Brain microvascular endothelial cell (primary cell): ENCODE results near the gene ELFN1.
A peak's percentile ranks its signal among the peaks of the same experiment; 100 is the strongest.

ENCODE experiments used
- DNase-seq: peaks from one replicate; pipeline ENCODE4 v3.0.0-alpha.2; 2020
- H3K27ac ChIP-seq: fragments of 250-450 bp; sonication (Bioruptor Pico); 2 replicates; pipeline ENCODE4 v1.5.1; 2020; ENCODE audit warnings: mild to moderate bottlenecking, moderate library complexity
- H3K27me3 ChIP-seq: fragments of 250-450 bp; sonication (Bioruptor Pico); replicated peaks from 2 replicates; pipeline ENCODE4 v1.5.1; 2020; ENCODE audit warnings: mild to moderate bottlenecking
- H3K36me3 ChIP-seq: fragments of 250-450 bp; sonication (Bioruptor Pico); replicated peaks from 2 replicates; pipeline ENCODE4 v1.5.1; 2020; ENCODE audit warnings: mild to moderate bottlenecking
- H3K4me3 ChIP-seq: 2 replicates; pipeline ENCODE4 v1.5.1; 2011; ENCODE audit warnings: low read depth, mild to moderate bottlenecking, control low read depth, low read length, moderate library complexity
- in situ Hi-C: cut with HindIII; loops from 2 replicates; pipeline ENCODE4 v1.10.0; 2017; ENCODE audit warnings: low sequenced_read_pairs, low pct_ligation_motif_present
- TF ChIP-seq, protein P1 (sequence below): IDR thresholded peaks from 2 replicates; pipeline ENCODE4 v1.5.1; 2011; ENCODE audit warnings: low read depth, mild to moderate bottlenecking, moderate library complexity, low read length, control low read depth, inconsistent platforms; ENCODE audit errors: missing control alignments

ELFN1 gene

DNA sequence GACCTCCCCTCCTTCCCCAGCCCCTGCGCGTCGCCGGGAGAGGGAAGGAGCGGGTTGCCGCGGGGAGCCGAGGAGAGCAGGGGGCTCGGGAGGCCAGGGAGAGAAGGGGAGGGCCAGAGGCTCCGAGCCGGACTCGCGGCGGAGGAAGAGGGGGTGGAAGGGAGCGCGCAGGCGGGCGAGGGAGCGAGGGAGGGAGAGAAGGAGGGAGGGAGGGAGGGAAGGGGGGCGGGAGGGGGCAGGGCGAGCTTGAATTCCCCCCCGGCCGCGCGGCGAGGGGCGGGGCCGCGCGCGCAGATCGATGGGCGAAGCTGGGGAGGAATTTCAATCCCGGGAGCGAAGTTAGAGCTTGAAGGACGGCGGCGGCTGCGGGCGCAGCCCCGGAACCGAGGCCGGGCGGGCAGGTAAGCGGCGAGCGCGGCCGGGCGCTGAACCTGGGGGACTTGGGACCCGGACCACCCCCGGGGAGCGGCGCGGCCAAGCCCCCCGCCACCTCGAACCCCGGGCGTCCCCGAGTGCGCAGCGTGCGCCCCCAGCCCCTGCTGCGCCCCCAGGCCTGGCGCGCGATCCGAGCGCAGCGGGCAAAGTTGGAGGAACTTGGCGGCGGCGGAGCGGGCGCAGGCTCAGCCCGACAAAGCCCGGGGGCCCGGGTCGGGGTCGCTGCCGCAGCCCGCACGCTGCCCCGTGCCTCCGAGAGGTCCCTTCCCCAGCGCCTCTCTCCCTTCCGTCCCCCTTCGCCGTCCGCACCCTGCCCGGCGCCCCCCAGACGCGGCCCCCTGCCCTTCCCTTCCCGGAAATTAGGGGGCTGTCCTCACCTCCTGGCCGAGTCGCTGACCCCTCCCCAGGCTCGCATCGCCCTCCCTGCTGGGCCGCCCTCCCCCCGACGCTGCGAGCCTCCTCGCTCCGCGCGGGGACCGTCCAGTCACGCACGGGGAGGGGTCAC is at the start of gene ELFN1:
TSS of gene ELFN1 (plus strand) at position 324 of the 940 bp plus-strand sequence. CDS start 74,320 bp downstream, outside the sequence.
- Histone ChIP-seq H3K4me3 (peak within 1 kb of the TSS; percentile 27), H3K27ac (no peak within 1 kb of the TSS), H3K36me3 (no peaks in the 10 kb centered on the region), H3K27me3 (peaks cover 45% of the 10 kb centered on the region)
- in situ Hi-C loops: no loop called here
- TF ChIP-seq, protein P1, sequence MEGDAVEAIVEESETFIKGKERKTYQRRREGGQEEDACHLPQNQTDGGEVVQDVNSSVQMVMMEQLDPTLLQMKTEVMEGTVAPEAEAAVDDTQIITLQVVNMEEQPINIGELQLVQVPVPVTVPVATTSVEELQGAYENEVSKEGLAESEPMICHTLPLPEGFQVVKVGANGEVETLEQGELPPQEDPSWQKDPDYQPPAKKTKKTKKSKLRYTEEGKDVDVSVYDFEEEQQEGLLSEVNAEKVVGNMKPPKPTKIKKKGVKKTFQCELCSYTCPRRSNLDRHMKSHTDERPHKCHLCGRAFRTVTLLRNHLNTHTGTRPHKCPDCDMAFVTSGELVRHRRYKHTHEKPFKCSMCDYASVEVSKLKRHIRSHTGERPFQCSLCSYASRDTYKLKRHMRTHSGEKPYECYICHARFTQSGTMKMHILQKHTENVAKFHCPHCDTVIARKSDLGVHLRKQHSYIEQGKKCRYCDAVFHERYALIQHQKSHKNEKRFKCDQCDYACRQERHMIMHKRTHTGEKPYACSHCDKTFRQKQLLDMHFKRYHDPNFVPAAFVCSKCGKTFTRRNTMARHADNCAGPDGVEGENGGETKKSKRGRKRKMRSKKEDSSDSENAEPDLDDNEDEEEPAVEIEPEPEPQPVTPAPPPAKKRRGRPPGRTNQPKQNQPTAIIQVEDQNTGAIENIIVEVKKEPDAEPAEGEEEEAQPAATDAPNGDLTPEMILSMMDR: no peak
- no peak for DNase-seq

DNA sequence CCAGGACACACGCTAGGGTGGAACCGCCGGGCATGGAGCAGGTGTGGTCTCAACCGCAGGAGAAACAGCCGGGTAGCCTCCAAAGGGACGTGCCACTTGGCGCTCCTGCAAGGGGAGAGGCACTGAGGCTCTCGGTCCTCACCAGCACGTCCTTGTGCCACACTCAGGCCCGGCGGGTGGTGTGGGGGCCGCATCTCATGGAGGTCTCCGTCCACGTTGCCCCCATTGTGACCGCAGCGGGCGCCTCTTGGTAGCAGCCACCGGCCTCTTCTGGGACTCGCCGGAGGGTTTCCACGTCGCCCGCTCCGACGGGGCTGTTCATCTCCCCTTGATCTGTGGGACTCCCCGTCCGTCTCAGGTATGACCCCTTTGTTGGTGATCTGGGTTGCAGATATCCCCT is 49.2 kb upstream of the ELFN1 start:
- Histone ChIP-seq H3K27ac (no peak overlapping the region), H3K27me3 (no peaks in the 10 kb centered on the region), H3K36me3 (no peaks in the 10 kb centered on the region), H3K4me3 (no peak overlapping the region)
- DNase-seq: no peak
- in situ Hi-C loops: no loop called here
- TF ChIP-seq, protein P1: no peak

DNA sequence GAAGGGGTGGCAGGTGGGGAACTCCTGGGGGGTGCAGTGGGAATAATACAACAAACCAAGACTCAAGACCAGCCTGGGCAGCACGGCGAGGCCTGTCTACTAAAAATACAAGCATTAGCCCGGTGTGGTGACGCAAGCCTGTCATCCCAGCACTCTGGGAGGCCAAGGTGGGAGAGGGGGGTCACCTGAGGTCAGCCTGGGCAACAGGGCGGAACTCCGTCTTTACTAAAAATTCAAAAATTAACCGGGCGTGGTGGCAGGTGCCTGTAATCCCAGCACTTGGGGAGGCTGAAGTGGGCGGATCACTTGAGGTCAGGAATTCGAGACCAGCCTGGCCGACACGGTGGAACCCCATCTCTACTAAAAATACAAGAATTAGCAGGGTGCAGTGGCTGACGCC is 48.4 kb upstream of the ELFN1 start:
- Histone ChIP-seq H3K27ac (no peak overlapping the region), H3K27me3 (no peaks in the 10 kb centered on the region), H3K36me3 (no peaks in the 10 kb centered on the region), H3K4me3 (no peak overlapping the region)
- TF ChIP-seq, protein P1: no peak
- no peak for DNase-seq
- in situ Hi-C loops: no loop called here

DNA sequence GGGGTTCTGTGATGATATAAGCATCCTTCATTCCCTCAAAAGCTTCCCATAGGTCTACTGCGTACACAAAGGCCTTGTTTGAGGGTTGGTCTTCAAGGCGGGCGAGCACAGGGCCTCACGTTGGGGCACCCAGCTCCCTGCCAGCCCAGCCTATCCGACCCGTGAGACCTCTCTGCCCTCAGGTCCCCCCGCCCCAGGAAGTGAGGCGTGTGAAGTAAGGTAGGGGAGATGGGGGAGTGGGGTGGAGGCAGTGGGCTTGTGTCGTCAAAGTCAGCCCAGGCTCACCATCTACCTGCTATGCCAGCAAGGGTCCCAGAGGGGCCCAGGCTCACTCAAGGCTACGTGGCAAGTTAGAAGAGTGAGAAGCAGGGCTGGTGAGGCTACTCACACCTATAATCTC is 47.6 kb upstream of the ELFN1 start:
- H3K27ac ChIP-seq: no peak overlapping the region
- DNase-seq: no peak
- TF ChIP-seq, protein P1: no peak
- no peaks in the 10 kb centered on the region for H3K27me3 ChIP-seq
- in situ Hi-C loops: no loop called here
- no peak overlapping the region for H3K4me3 ChIP-seq
- H3K36me3 ChIP-seq: no peaks in the 10 kb centered on the region

DNA sequence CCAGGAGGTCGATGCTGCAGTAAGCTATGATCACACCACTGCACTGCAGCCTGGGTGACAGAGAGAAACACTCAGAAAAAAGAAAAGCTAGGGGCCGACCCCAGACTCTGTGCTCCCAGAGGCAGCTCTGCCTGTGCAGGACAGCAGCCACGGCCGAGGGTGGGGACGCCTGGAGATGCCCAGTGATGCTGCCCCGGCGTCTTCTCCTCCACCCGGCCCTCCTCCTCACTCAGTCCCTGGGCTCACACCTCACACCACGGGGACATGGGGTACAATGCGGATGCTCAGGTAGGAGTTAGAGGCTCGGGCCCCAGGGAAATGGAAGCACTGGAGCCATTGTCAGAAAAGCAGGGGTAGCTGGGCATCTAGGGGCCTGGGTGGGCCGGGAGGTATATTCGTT is 46.3 kb upstream of the ELFN1 start:
- Histone ChIP-seq H3K27ac (no peak overlapping the region), H3K4me3 (no peak overlapping the region), H3K27me3 (no peaks in the 10 kb centered on the region), H3K36me3 (no peaks in the 10 kb centered on the region)
- in situ Hi-C loops: no loop called here
- no peak for DNase-seq
- TF ChIP-seq, protein P1: no peak
